Activated naive CD8-positive, alpha-beta T cell treated with anti-CD3 and anti-CD28 coated beads, Interleukin-2, amount 50 U/mL, for 24 hours (primary cell): ENCODE measurements around the gene FAM216A.
"Not testable (repeated sequence)": the region's sequence is repeated elsewhere in the genome, so short reads cannot be mapped to it uniquely, and the experiment has no call there.

Experiments used
- ATAC-seq: fragments of 150-1000 bp; cut with Tn5 transposase; one replicate; pipeline ENCODE4 v1.10.0; 2021
- DNase-seq: peaks from one replicate; pipeline ENCODE4 v3.0.0; 2021
- H3K27ac Mint-ChIP-seq: one replicate; pipeline ENCODE4 v1.8.0; 2021; ENCODE audit warnings: mild to moderate bottlenecking, mixed read lengths
- H3K27me3 Mint-ChIP-seq: one replicate; pipeline ENCODE4 v1.8.0; 2021; ENCODE audit warnings: mixed read lengths
- H3K36me3 Mint-ChIP-seq: one replicate; pipeline ENCODE4 v1.8.0; 2021; ENCODE audit warnings: low read depth, mixed read lengths
- H3K4me1 Mint-ChIP-seq: one replicate; pipeline ENCODE4 v1.8.0; 2021; ENCODE audit warnings: mixed read lengths
- H3K4me3 Mint-ChIP-seq: one replicate; pipeline ENCODE4 v1.8.0; 2021; ENCODE audit warnings: mild to moderate bottlenecking, moderate library complexity, mixed read lengths
- H3K9me3 Mint-ChIP-seq: one replicate; pipeline ENCODE4 v1.8.0; 2021; ENCODE audit warnings: mixed read lengths

FAM216A gene

DNA sequence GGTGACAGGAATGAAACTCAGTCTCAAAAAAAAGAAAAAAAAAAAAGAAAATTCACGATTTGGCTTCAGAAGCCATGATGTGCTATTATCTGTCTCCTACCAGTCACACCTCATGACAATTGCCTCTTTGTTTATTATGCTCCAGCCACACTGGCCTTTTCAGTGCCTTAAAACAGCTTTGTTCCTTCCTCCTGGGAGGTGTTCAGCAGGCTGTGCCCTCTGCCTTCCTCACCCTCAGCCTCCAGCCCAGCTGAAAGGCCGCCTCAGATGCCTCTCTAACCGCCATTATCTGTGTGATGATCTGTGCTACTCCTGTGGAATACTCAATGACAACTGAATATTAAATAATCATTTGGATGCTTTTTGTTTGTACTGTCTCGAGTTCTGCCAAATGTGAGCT is 9.9 kb upstream of the FAM216A start:
- H3K36me3 Mint-ChIP-seq = peaks cover 38% of the 10 kb centered on the region
- no peak overlapping the region for H3K27ac Mint-ChIP-seq
- H3K4me3 Mint-ChIP-seq = no peak overlapping the region
- ATAC-seq (no peak), DNase-seq (no peak)
- H3K4me1 Mint-ChIP-seq = peaks cover 12% of the 10 kb centered on the region
- H3K27me3 Mint-ChIP-seq = no peaks in the 10 kb centered on the region
- no peaks in the 10 kb centered on the region for H3K9me3 Mint-ChIP-seq

- not testable (repeated sequence) for H3K4me3 Mint-ChIP-seq, H3K9me3 Mint-ChIP-seq, H3K27me3 Mint-ChIP-seq, H3K4me1 Mint-ChIP-seq, H3K27ac Mint-ChIP-seq, DNase-seq, ATAC-seq
- H3K36me3 Mint-ChIP-seq = peaks cover 42% of the 10 kb centered on the region
Observed at GRCh38 chr12:110461189-110461588, 7.5 kb upstream of the FAM216A start.

- no peak overlapping the region for H3K27ac Mint-ChIP-seq
- peaks cover 41% of the 10 kb centered on the region for H3K36me3 Mint-ChIP-seq
- no peak overlapping the region for H3K4me3 Mint-ChIP-seq
- ATAC-seq = no peak
- H3K27me3 Mint-ChIP-seq = peaks cover 5% of the 10 kb centered on the region
- peaks cover 38% of the 10 kb centered on the region for H3K4me1 Mint-ChIP-seq
- no peaks in the 10 kb centered on the region for H3K9me3 Mint-ChIP-seq
- DNase-seq = no peak
Observed at GRCh38 chr12:110465024-110465423, 3.6 kb upstream of the FAM216A start.

GRCh38 chr12:110465765-110466164 is 2.9 kb upstream of the FAM216A start:
- H3K27ac Mint-ChIP-seq, H3K9me3 Mint-ChIP-seq: not testable (repeated sequence)

GRCh38 chr12:110466791-110467190 is 1.9 kb upstream of the FAM216A start:
- Mint-ChIP-seq H3K4me1 (peaks cover 52% of the 10 kb centered on the region), H3K27ac (no peak overlapping the region), H3K9me3 (no peaks in the 10 kb centered on the region), H3K4me3 (peak overlapping the region; percentile 99), H3K27me3 (peaks cover 5% of the 10 kb centered on the region), H3K36me3 (peaks cover 45% of the 10 kb centered on the region)
- ATAC-seq (no peak), DNase-seq (no peak)

More at GRCh38 chr12:110465765-110466164, 2.9 kb upstream of the FAM216A start:
- not testable (repeated sequence) for ATAC-seq, H3K27me3 Mint-ChIP-seq, DNase-seq, H3K4me3 Mint-ChIP-seq
- Mint-ChIP-seq H3K4me1 (peaks cover 45% of the 10 kb centered on the region), H3K36me3 (peaks cover 44% of the 10 kb centered on the region)

- H3K27me3 Mint-ChIP-seq = peaks cover 5% of the 10 kb centered on the region
- DNase-seq (no peak), ATAC-seq (no peak)
- H3K9me3 Mint-ChIP-seq = no peaks in the 10 kb centered on the region
- peaks cover 41% of the 10 kb centered on the region for H3K36me3 Mint-ChIP-seq
- H3K4me1 Mint-ChIP-seq = peaks cover 52% of the 10 kb centered on the region
- peak overlapping the region; percentile 100 for H3K27ac Mint-ChIP-seq
- H3K4me3 Mint-ChIP-seq = peak overlapping the region; percentile 99
Observed at GRCh38 chr12:110467847-110468213, 815 bp upstream of the FAM216A start.

DNA sequence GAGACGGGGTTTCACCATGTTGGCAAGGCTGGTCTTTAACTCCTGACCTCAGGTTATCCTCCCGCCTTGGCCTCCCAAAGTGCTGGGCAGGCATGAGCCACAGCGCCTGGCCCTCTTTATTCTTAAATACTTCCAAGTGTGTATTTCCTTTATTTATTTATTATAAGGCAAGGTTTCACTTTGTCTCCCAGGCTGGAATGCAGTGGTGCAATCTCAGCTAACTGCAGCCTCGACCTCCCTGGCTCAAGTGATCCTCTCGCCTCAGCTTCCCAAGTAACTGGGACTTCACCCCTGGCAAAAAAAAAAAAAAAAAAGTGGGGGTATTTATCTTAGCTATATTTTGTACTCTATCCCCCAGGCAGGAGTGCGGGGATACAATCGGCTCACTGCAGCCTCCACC is 6.8 kb downstream of the FAM216A start:
- Mint-ChIP-seq H3K4me1 (peaks cover 19% of the 10 kb centered on the region), H3K27me3 (no peaks in the 10 kb centered on the region), H3K27ac (no peak overlapping the region), H3K4me3 (no peak overlapping the region), H3K36me3 (peaks cover 22% of the 10 kb centered on the region), H3K9me3 (no peaks in the 10 kb centered on the region)
- DNase-seq (no peak), ATAC-seq (no peak)

DNA sequence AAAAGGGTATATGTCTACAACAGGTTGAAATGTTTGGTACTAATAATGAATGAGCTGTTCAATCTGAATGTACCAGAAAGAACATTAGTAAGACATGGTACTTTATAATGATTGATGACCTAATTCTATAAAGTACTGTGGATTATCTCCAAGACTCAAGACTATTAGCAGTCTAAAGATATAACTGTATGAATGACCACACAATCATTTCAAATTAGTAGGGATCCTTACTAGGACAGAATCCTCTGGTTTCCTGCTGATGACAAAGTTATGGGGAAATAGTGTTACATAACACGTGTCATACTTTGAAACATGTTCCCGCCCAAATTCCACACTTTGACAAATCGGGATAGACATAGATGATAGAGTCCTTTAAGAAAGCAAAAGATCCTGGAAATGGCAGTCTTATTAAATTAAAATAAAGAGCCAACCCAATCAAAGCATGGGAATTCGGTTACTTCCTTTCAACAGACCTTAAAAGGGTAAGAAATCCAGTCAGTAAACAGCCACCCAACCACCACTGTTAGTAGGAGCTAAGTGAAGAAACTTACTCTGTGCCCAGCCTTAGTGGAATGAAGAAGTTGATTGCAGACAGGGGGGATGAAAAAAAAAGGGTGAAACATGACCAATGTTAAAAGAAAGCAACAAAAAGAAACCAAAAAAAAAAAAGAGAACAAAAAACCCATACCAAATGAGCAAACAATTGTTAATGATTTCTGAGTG is 30.5 kb downstream of the FAM216A start:
- DNase-seq = no peak
- peaks cover 3% of the 10 kb centered on the region for H3K27me3 Mint-ChIP-seq
- peak overlapping the region; percentile 13 for H3K27ac Mint-ChIP-seq
- peaks cover 35% of the 10 kb centered on the region for H3K36me3 Mint-ChIP-seq
- peak overlapping the region; percentile 13 for H3K4me3 Mint-ChIP-seq
- no peak for ATAC-seq
- peaks cover 43% of the 10 kb centered on the region for H3K4me1 Mint-ChIP-seq
- H3K9me3 Mint-ChIP-seq = peaks cover 9% of the 10 kb centered on the region

- ATAC-seq (no peak), DNase-seq (no peak)
- Mint-ChIP-seq H3K36me3 (peaks cover 23% of the 10 kb centered on the region), H3K4me1 (peaks cover 43% of the 10 kb centered on the region), H3K27me3 (peaks cover 3% of the 10 kb centered on the region), H3K9me3 (peaks cover 9% of the 10 kb centered on the region), H3K27ac (peak overlapping the region; percentile 99), H3K4me3 (peak overlapping the region; percentile 95)
Observed at GRCh38 chr12:110501399-110501751, 32.7 kb downstream of the FAM216A start.

DNA sequence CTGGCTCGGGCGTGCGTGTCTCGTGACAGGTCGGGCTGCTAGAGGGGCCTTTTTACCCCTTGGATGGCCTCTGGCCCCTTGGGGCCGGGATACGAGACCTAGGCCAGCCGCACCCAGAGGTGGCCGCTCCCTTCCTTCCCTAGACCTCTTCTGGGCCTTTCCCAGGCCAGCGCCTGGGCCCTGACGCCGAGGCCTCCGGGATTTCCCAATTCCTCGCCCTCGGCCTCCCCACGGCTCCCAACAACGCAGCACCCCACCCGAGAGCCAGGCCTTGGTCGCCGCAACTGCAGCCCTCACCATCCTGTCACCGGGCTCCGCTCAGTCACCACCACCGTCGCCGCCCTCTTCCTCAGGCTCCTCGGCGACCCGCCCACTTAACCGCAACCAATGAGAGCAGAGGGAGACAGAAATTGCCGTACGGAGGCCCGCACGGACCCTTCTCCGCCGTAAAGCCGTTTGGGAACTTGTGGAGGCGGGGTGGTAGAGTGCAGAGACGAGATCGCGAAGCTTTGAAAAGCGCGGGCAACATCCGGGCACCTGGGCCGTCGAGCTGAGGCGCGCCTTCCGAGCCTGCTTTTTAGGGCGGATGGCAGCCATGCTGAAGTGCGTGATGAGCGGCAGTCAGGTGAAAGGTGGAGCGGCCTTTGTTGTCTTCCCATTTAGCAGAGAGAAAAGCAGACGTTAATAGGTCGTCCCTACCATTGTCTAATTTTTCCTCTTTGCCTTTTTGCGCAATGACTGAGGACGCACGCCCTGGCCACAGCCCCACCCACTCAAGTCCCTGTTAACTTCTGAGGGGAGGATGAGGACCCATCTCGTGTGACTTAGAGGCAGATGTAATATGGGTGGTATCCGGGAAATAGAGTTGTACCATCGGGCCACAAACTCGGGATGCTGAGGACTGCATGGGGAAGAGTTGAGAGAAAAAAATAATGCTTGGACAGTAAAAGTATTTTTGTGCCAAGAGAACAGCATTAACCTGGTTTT is 33.4 kb downstream of the FAM216A start, which contains the start of the genes RAD9B and VPS29:
Gene RAD9B, plus strand, starts transcription at position 580 of the 987 bp plus-strand sequence. Its CDS starts 7 bp downstream, at position 587.
Gene VPS29, minus strand, starts transcription at position 360 of the 987 bp plus-strand sequence. Its CDS starts 60 bp downstream, at position 300.
- Mint-ChIP-seq H3K4me3 (peak within 1 kb of the TSS; percentile 95), H3K36me3 (peaks cover 20% of the 10 kb centered on the region), H3K9me3 (peaks cover 9% of the 10 kb centered on the region), H3K4me1 (peaks cover 42% of the 10 kb centered on the region), H3K27ac (peak within 1 kb of the TSS; percentile 99), H3K27me3 (peaks cover 3% of the 10 kb centered on the region)
- ATAC-seq (peak; percentile 97), DNase-seq (peak; percentile 98)

DNA sequence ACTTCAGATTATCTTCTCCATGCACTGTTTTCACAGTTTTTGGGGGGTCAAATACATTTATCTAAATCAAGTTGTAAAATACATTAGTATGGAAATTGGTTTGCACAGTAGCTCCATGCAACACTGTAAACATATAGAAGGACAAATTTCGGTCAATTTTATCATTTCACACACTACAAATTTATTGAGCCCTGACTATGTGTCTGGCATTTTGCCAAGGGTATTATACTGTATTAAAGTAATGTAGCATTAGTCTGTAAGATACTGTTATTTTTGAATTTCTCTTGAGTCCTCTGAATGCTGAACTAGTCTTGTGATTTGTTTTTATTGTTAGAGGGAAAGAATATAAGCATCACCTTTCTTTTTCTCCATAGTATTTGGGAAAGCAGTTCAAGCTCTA is 34.8 kb downstream of the FAM216A start:
- H3K36me3 Mint-ChIP-seq = peaks cover 20% of the 10 kb centered on the region

GRCh38 chr12:110505332-110505731 is 36.7 kb downstream of the FAM216A start:
- DNase-seq = no peak
- Mint-ChIP-seq H3K4me3 (no peak overlapping the region), H3K36me3 (peaks cover 14% of the 10 kb centered on the region), H3K27me3 (peaks cover 3% of the 10 kb centered on the region), H3K4me1 (peaks cover 24% of the 10 kb centered on the region), H3K9me3 (peaks cover 9% of the 10 kb centered on the region), H3K27ac (no peak overlapping the region)
- no peak for ATAC-seq

More for the DNA sequence above, 34.8 kb downstream of the FAM216A start:
- Mint-ChIP-seq H3K4me3 (peak overlapping the region; percentile 26), H3K9me3 (peaks cover 9% of the 10 kb centered on the region), H3K4me1 (peaks cover 40% of the 10 kb centered on the region), H3K27me3 (peaks cover 3% of the 10 kb centered on the region), H3K27ac (no peak overlapping the region)
- no peak for ATAC-seq
- DNase-seq = no peak

DNA sequence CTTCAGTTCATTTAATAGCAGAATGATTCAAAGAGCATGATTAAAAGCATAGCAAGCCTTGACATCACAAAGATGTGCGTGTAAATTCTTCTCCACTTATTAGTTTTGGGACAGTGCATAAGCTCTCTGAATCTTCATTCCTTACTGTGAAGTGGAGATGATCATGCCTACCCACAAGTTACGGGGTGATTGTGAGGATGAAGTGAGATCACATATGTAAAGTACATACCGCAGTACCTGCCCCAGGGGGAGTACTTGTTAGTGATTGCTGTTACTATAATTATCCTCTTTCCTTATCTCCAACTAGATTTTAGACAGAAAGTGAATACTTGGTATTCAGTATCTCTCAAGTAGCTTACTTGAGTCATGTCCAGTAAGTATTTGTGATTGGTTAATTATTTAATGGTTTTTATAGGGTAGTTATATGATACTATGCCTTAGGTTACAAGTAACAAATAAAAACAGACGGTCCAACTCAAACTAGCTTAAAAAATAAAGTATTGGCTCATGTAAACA is 39.5 kb downstream of the FAM216A start:
- Mint-ChIP-seq H3K4me1 (peaks cover 4% of the 10 kb centered on the region), H3K27ac (no peak overlapping the region), H3K27me3 (no peaks in the 10 kb centered on the region), H3K36me3 (no peaks in the 10 kb centered on the region), H3K9me3 (no peaks in the 10 kb centered on the region), H3K4me3 (no peak overlapping the region)
- no peak for ATAC-seq
- no peak for DNase-seq

GRCh38 chr12:110513842-110514241 is 45.2 kb downstream of the FAM216A start:
- Mint-ChIP-seq H3K4me3 (no peak overlapping the region), H3K4me1 (no peaks in the 10 kb centered on the region), H3K27ac (no peak overlapping the region), H3K9me3 (no peaks in the 10 kb centered on the region), H3K27me3 (peaks cover 2% of the 10 kb centered on the region), H3K36me3 (no peaks in the 10 kb centered on the region)
- ATAC-seq (no peak), DNase-seq (no peak)
